H1 (cell line): ENCODE data around the gene COL4A1. TPM values are rescaled to one million over a fixed set of nuclear protein-coding genes. Genes with fewer than 3 reads are reported as not detected.

Source experiments
- CTCF ChIA-PET: fragments of 300-600 bp; sonication (Branson Sonifier 250); formaldehyde crosslinking; loops from one replicate; lab custom pipeline; 2021; ENCODE audit not compliant: partially characterized antibody; lab: Charles Lee
- POLR2A ChIA-PET: fragments of 300-600 bp; sonication (Branson Sonifier 250); formaldehyde crosslinking; loops from one replicate; lab custom pipeline; 2021; ENCODE audit warnings: inconsistent platforms; ENCODE audit not compliant: partially characterized antibody; lab: Charles Lee
- DNase-seq, 2 experiments: peaks; one replicate each; pipeline versions ENCODE4 v3.0.0 to v3.0.0-alpha.2; 2010 to 2022; ENCODE audit warnings: low spot score in 2 of 2, low read depth in 1 of 2, mixed read lengths in 1 of 2
- FAIRE-seq: peaks from 2 replicates; lab custom pipeline; 2011; peaks lifted over from hg19 to GRCh38; lab: Jason Lieb, UNC
- H2AFZ ChIP-seq: 2 replicates; pipeline ENCODE4 v1.8.1; 2012; ENCODE audit warnings: low read length, inconsistent platforms
- H2AK5ac ChIP-seq: 2 replicates; pipeline ENCODE4 v1.6.1; 2013; ENCODE audit warnings: low read depth, low read length
- H2BK120ac ChIP-seq: replicated peaks from 2 replicates; pipeline ENCODE3; 2013; ENCODE audit warnings: low read depth, low read length, inconsistent platforms
- H2BK12ac ChIP-seq: 2 replicates; pipeline ENCODE4 v1.6.1; 2013; ENCODE audit warnings: low read depth, low read length
- H2BK15ac ChIP-seq: 2 replicates; pipeline ENCODE4 v1.6.1; 2013; ENCODE audit warnings: low read length
- H2BK20ac ChIP-seq: 2 replicates; pipeline ENCODE4 v1.6.1; 2013; ENCODE audit warnings: low read length
- H2BK5ac ChIP-seq: 2 replicates; pipeline ENCODE4 v1.6.1; 2013; ENCODE audit warnings: low read depth, low read length
- H3K14ac ChIP-seq: 2 replicates; pipeline ENCODE4 v1.6.1; 2013; ENCODE audit warnings: inconsistent platforms; ENCODE audit not compliant: insufficient read length
- H3K18ac ChIP-seq: 2 replicates; pipeline ENCODE4 v1.6.1; 2013; ENCODE audit warnings: low read length; ENCODE audit errors: extremely low read depth
- H3K23ac ChIP-seq: 2 replicates; pipeline ENCODE4 v1.6.1; 2013; ENCODE audit warnings: inconsistent platforms; ENCODE audit not compliant: insufficient read length
- H3K23me2 ChIP-seq: 2 replicates; pipeline ENCODE4 v1.6.1; 2013; ENCODE audit warnings: low read depth, low read length
- H3K27ac ChIP-seq: 2 replicates; pipeline ENCODE4 v1.6.1; 2011; ENCODE audit warnings: low read depth, low read length, inconsistent platforms
- H3K27me3 ChIP-seq, 4 experiments: replicated peaks in 1 of 4; 1 replicate in 1 of 4; 2 replicates in 3 of 4; pipeline versions ENCODE4 v1.6.1 to v1.8.1; 2011 to 2013; ENCODE audit warnings: low read length in 3 of 4, mild to moderate bottlenecking in 3 of 4, inconsistent platforms in 2 of 4, mixed read lengths in 2 of 4, moderate library complexity in 1 of 4; ENCODE audit not compliant: control insufficient read depth in 3 of 4, insufficient read depth in 3 of 4; ENCODE audit errors: extremely low read depth in 1 of 4
- H3K36me3 ChIP-seq, 4 experiments: 2 replicates each; pipeline versions ENCODE4 v1.6.1 to v1.8.1; 2011 to 2013; ENCODE audit warnings: mild to moderate bottlenecking in 4 of 4, low read length in 3 of 4, moderate library complexity in 2 of 4, control low read depth in 1 of 4, inconsistent platforms in 1 of 4; ENCODE audit not compliant: insufficient read depth in 4 of 4, control insufficient read depth in 2 of 4
- H3K4ac ChIP-seq: replicated peaks from 2 replicates; pipeline ENCODE3; 2013; ENCODE audit warnings: low read length, low read depth, mixed read lengths, inconsistent platforms; ENCODE audit not compliant: insufficient read length
- H3K4me1 ChIP-seq, 4 experiments: replicated peaks in 1 of 4; 1 replicate in 1 of 4; 2 replicates in 3 of 4; pipeline versions ENCODE4 v1.6.1 to v1.8.1; 2011 to 2013; ENCODE audit warnings: low read length in 3 of 4, inconsistent platforms in 2 of 4, mixed read lengths in 1 of 4; ENCODE audit not compliant: insufficient read depth in 4 of 4, control insufficient read depth in 3 of 4
- H3K4me2 ChIP-seq, 2 experiments: 2 replicates each; pipeline versions ENCODE4 v1.6.1 to v1.8.1; 2011 to 2013; ENCODE audit warnings: low read depth in 2 of 2, low read length in 2 of 2, control low read depth in 1 of 2, inconsistent platforms in 1 of 2, mild to moderate bottlenecking in 1 of 2; ENCODE audit not compliant: insufficient read depth in 1 of 2
- H3K4me3 ChIP-seq, 4 experiments: fragments of 200-600, 300-600 bp in 1 of 4; sonication (generic), shearing (Covaris generic), sonication (Bioruptor Twin) in 1 of 4; 2 replicates each; pipeline versions ENCODE4 v1.5.1 to v1.8.1; 2011 to 2016; ENCODE audit warnings: low read length in 4 of 4, low read depth in 3 of 4, control low read depth in 2 of 4, inconsistent platforms in 2 of 4, mild to moderate bottlenecking in 2 of 4, mixed read lengths in 1 of 4, moderate library complexity in 1 of 4; ENCODE audit not compliant: insufficient read depth in 2 of 4; ENCODE audit errors: extremely low read depth in 1 of 4
- H3K56ac ChIP-seq: replicated peaks from 2 replicates; pipeline ENCODE3; 2013; ENCODE audit warnings: low read depth, mild to moderate bottlenecking, mixed read lengths, low read length, inconsistent platforms; ENCODE audit not compliant: insufficient read length
- H3K79me1 ChIP-seq: 2 replicates; pipeline ENCODE4 v1.6.1; 2013; ENCODE audit warnings: low read depth, low read length, control low read depth
- H3K79me2 ChIP-seq, 2 experiments: 2 replicates each; pipeline versions ENCODE4 v1.6.1 to v1.8.1; 2012 to 2013; ENCODE audit warnings: low read length in 2 of 2, mild to moderate bottlenecking in 2 of 2, inconsistent platforms in 1 of 2; ENCODE audit not compliant: insufficient read depth in 2 of 2, control insufficient read depth in 1 of 2
- H3K9ac ChIP-seq, 4 experiments: replicated peaks in 1 of 4; 1 replicate in 1 of 4; 2 replicates in 3 of 4; pipeline versions ENCODE4 v1.6.1 to v1.8.1; 2011 to 2013; ENCODE audit warnings: low read depth in 3 of 4, low read length in 3 of 4, control low read depth in 2 of 4, mild to moderate bottlenecking in 2 of 4, moderate library complexity in 2 of 4, inconsistent platforms in 1 of 4; ENCODE audit errors: extremely low read depth in 1 of 4
- H3K9me3 ChIP-seq, 2 experiments: 2 replicates each; pipeline versions ENCODE4 v1.6.1 to v1.8.1; 2012 to 2013; ENCODE audit warnings: mild to moderate bottlenecking in 2 of 2, moderate library complexity in 2 of 2, control low read depth in 1 of 2, inconsistent platforms in 1 of 2, low read depth in 1 of 2, low read length in 1 of 2, mixed read lengths in 1 of 2; ENCODE audit not compliant: insufficient read depth in 2 of 2
- H4K20me1 ChIP-seq, 2 experiments: replicated peaks in 1 of 2; 2 replicates each; pipeline versions ENCODE3 to v1.8.1; 2011 to 2013; ENCODE audit warnings: inconsistent platforms in 2 of 2, low read length in 2 of 2, mild to moderate bottlenecking in 1 of 2; ENCODE audit not compliant: insufficient read depth in 2 of 2, control insufficient read depth in 1 of 2
- H4K5ac ChIP-seq: 2 replicates; pipeline ENCODE4 v1.6.1; 2013; ENCODE audit warnings: low read length, low read depth, mixed read lengths, inconsistent platforms; ENCODE audit not compliant: insufficient read length
- H4K8ac ChIP-seq: 2 replicates; pipeline ENCODE4 v1.8.0; 2013; ENCODE audit warnings: mild to moderate bottlenecking, moderate library complexity, low read length, inconsistent platforms; ENCODE audit not compliant: insufficient read depth; ENCODE audit errors: extremely low read depth
- H4K91ac ChIP-seq: replicated peaks from 2 replicates; pipeline ENCODE3; 2013; ENCODE audit warnings: low read length, mixed read lengths, inconsistent platforms; ENCODE audit not compliant: insufficient read length
- CTCF ChIP-seq, 3 experiments: IDR thresholded peaks; 1 replicate in 2 of 3; 2 replicates in 1 of 3; pipeline versions ENCODE4 v1.5.1 to v1.6.1; 2011; ENCODE audit warnings: low read length in 3 of 3, mild to moderate bottlenecking in 3 of 3, inconsistent platforms in 2 of 3, low read depth in 1 of 3, moderate library complexity in 1 of 3; ENCODE audit not compliant: insufficient read depth in 1 of 3; ENCODE audit errors: control extremely low read depth in 1 of 3
- GABPA ChIP-seq: IDR thresholded peaks from 2 replicates; pipeline ENCODE4 v1.6.1; 2011; ENCODE audit warnings: mild to moderate bottlenecking, low read length, moderate library complexity, borderline replicate concordance; ENCODE audit not compliant: insufficient read depth
- RAD21 ChIP-seq, 2 experiments: IDR thresholded peaks in 1 of 2; conservative IDR thresholded peaks in 1 of 2; 2 replicates each; pipeline ENCODE4 v1.6.1; 2011; ENCODE audit warnings: low read depth in 2 of 2, low read length in 2 of 2, improper control_type of control experiment in 1 of 2, inconsistent platforms in 1 of 2, mild to moderate bottlenecking in 1 of 2, moderate library complexity in 1 of 2
- WGBS, 2 experiments: shearing (Covaris generic) in 1 of 2; methylation state at CpG; one replicate each; pipeline versions ENCODE4 v1.1.6 to v1.1.7; 2013 to 2015; ENCODE audit warnings: low lambda C conversion rate in 2 of 2, mixed read lengths in 2 of 2, inconsistent platforms in 1 of 2, low coverage in 1 of 2, missing lambda C conversion rate in 1 of 2; ENCODE audit not compliant: insufficient replicate concordance in 2 of 2, insufficient coverage in 1 of 2, insufficient read length in 1 of 2; ENCODE audit errors: extremely low coverage in 1 of 2, missing lambda C conversion rate in 1 of 2; 5-methylcytosine and 5-hydroxymethylcytosine counted together
- polyA plus RNA-seq, 7 experiments: library from polyadenylated mRNA; depleted of rRNA in 3 of 7; stranded (reverse) in 5 of 7; unstranded in 2 of 7; fragments of >200 nt in 5 of 7; fragments of 200-250 nt in 2 of 7; gene quantifications; 1 replicate in 5 of 7; 2 replicates in 1 of 7; 4 replicates in 1 of 7; pipeline versions ENCODE4 v1.2.1 to v1.2.3, GENCODE V29; 2011 to 2013; ENCODE audit warnings: missing spikeins in 2 of 7, mixed read lengths in 2 of 7
- total RNA-seq: library from RNA; stranded (reverse); fragmentation: NEBNext Ultra II Directional; extraction: Animal tissue kit (Norgen Biotek cat#: 25700); gene quantifications from 2 replicates; pipeline ENCODE4 v1.2.1, GENCODE V29; 2021

COL4A1 gene
- total and polyA plus RNA-seq, 2 of the 8 experiments (the other 6 are each of a cell fraction or from before 2014, with no cell fraction given), result 30.7 to 82.0 TPM

DNA sequence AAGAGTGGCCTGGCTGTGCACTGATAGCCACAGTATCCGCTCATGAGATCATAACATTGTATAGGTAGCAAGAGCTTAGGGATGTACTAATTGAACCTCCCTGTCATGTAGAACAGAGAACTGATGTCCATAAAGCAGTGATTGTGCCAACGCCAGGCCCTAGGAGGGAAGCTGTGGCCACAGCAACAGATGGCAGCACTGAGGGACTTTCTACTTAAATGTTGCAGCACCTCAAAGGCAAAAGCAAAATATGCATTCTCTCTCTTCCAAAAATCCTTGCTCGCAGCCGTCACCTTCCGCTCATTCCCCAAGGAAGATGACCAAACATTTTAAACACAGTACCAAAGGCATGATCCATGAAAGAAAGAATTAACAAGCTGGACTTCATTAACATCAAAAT, 32.3 kb downstream of the COL4A1 start:
- CTCF ChIA-PET, result interaction anchor here (0.6 to 4.7 kb wide), 15 partner anchors 8 to 141 kb away, joined by 3 to 28 read pairs (median 5); no protein-coding TSS in a partner anchor
- H3K23ac ChIP-seq, result no peak overlapping the region
- no peaks in the 10 kb centered on the region for H3K23me2 ChIP-seq
- H3K4ac ChIP-seq, result no peak overlapping the region
- H2AFZ ChIP-seq, result no peak overlapping the region
- no peak overlapping the region for H3K27ac ChIP-seq
- H3K4me2 ChIP-seq, result no peak overlapping the region
- H3K79me2 ChIP-seq, result peaks cover 0 to 6% of the 10 kb centered on the region in 2 experiments; a peak in 1 of 4 replicates
- H2BK15ac ChIP-seq, result no peak overlapping the region
- no peak overlapping the region for H4K8ac ChIP-seq
- FAIRE-seq (peak; percentile 77), DNase-seq (peak in 1 of 2 experiments; percentile 45)
- no peak overlapping the region for H2BK5ac ChIP-seq
- H4K5ac ChIP-seq, result no peak overlapping the region
- no peak overlapping the region for H3K14ac ChIP-seq
- no peak overlapping the region for H2AK5ac ChIP-seq
- no peak overlapping the region for H3K4me3 ChIP-seq
- no peaks in the 10 kb centered on the region for H3K9me3 ChIP-seq
- POLR2A ChIA-PET, result interaction anchor here (1.0 kb wide), 1 partner anchor 9 kb away, joined by 3 read pairs; no protein-coding TSS in a partner anchor
- no peaks in the 10 kb centered on the region; a peak in 2 of 8 replicates for H3K36me3 ChIP-seq
- no peak overlapping the region for H2BK20ac ChIP-seq
- TF ChIP-seq GABPA (no peak), CTCF (IDR thresholded peaks at IDR 0.05; ENCODE audit: control extremely low read depth in 1 of 3, insufficient read depth in 1 of 3, low read depth in 1 of 3, low read length in 3 of 3) (peak; percentile 35 to 55 (median 43); a peak in 3 of 4 replicates), RAD21 (IDR thresholded peaks at IDR 0.05 in 1 of 2, conservative IDR thresholded peaks at IDR 0.05 in 1 of 2; ENCODE audit: low read depth in 2 of 2, low read length in 2 of 2) (peak; percentile 20 to 47; a peak in 3 of 4 replicates)
- H3K79me1 ChIP-seq, result peaks cover 5% of the 10 kb centered on the region; the same call in 1 of the 2 replicates
- H3K27me3 ChIP-seq, result no peaks in the 10 kb centered on the region; a peak in 1 of 7 replicates
- peaks cover 0 to under 1% of the 10 kb centered on the region in 2 experiments for H4K20me1 ChIP-seq
- H3K56ac ChIP-seq, result no peak overlapping the region
- no peak overlapping the region for H2BK120ac ChIP-seq
- H4K91ac ChIP-seq, result no peak overlapping the region
- WGBS, 2 experiments, result 90% methylated on average over 5 of the region's 5 CpGs; no CpG with 5 or more reads in 1 of the 2 experiments
- H3K9ac ChIP-seq, result peak overlapping the region in 1 of 4 experiments; percentile 37; a peak in 2 of 7 replicates
- peaks cover 2 to 5% (median 3%) of the 10 kb centered on the region in 4 experiments; a peak in 1 of 7 replicates for H3K4me1 ChIP-seq
- no peak overlapping the region for H3K18ac ChIP-seq
- H2BK12ac ChIP-seq, result no peak overlapping the region
